Measurements from ENCODE around the gene ROBO4. TPM values are rescaled to one million over a fixed set of nuclear protein-coding genes. Genes with fewer than 3 reads are reported as not detected.
A peak's percentile ranks its signal among the peaks of the same experiment; 100 is the strongest.

ROBO4 gene
- 10 to 100 TPM in 2 of 4 donors, 1 to 10 TPM in 2; 5.6 to 18.1 (median 12.0) TPM for total RNA-seq

DNA sequence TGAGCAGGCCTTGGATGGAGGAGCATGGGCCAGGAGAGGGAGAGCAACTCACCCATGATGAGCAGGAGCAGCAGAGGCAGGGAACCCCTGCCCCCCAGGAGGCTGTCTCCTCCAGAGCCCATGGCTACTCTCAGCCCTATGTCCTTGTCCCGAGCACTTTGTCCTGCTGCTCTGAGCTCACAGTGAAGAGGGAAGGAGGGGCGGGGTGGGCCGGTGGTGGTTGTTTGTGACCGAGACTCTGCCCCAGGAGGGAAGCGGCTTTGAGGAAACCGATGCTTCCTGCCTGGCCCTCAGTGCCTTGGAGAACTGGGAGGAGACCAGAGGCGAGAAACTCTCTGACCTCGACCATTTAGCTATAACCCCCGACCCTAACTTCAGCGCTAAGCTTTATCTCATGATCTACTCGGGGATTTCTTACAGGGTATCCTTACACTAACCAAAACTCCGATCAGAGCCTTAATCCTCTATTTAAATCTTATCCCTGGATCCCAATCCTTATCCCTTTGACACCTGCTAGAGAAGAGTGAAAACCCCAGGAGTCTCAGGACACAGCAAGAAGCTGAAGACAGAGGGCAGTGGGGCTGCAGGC is at the start of gene ROBO4:
TSS of gene ROBO4 (minus strand) at position 192 of the 589 bp plus-strand sequence. CDS start at position 122, 70 bp downstream.
- H3K4me3 ChIP-seq (ENCODE audit: low read depth, poor library complexity, severe bottlenecking) = peak within 1 kb of the TSS; percentile 2
- intact Hi-C loops (cut with DNase I; ENCODE audit: low total_unique reads) = no loop called here
- no peak for TF ChIP-seq POLR2A (IDR thresholded peaks at IDR 0.05)
- TF ChIP-seq, protein P1, sequence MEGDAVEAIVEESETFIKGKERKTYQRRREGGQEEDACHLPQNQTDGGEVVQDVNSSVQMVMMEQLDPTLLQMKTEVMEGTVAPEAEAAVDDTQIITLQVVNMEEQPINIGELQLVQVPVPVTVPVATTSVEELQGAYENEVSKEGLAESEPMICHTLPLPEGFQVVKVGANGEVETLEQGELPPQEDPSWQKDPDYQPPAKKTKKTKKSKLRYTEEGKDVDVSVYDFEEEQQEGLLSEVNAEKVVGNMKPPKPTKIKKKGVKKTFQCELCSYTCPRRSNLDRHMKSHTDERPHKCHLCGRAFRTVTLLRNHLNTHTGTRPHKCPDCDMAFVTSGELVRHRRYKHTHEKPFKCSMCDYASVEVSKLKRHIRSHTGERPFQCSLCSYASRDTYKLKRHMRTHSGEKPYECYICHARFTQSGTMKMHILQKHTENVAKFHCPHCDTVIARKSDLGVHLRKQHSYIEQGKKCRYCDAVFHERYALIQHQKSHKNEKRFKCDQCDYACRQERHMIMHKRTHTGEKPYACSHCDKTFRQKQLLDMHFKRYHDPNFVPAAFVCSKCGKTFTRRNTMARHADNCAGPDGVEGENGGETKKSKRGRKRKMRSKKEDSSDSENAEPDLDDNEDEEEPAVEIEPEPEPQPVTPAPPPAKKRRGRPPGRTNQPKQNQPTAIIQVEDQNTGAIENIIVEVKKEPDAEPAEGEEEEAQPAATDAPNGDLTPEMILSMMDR (IDR thresholded peaks at IDR 0.05) = no peak
- WGBS, 2 donors = 48 to 68% methylated on average over 12 of the region's 12 CpGs
- DNase-seq (ENCODE audit: low spot score in 2 of 2) = peak in 1 of 2 donors; percentile 90

DNA sequence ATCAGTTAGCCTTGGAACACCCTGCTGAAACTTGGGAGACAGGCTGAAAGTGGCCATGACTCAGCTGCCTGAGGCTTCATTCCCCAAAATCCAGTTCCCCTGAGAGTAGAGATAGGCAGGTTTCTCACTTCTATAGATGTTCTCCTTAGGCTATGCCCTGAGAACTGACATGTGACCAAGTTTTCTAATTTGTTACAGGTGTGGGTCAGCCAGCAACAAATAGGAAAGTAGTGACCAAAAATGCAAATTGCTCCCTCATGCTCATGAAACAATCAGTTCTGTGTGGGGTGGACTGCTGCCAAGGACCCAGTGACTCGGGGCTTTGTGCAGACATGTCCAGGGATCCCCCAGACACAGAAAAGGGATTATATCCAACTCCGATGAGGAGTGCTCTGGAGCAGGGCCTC is 49.1 kb upstream of the ROBO4 start:
- no peak for TF ChIP-seq POLR2A (IDR thresholded peaks at IDR 0.05)
- TF ChIP-seq, protein P1 (IDR thresholded peaks at IDR 0.05) = no peak
- intact Hi-C loops (cut with DNase I; ENCODE audit: low total_unique reads) = no loop called here
- WGBS, 2 donors = 33 to 34% methylated on average over 2 of the region's 2 CpGs
- no peak for DNase-seq (ENCODE audit: low spot score in 2 of 2)
- no peak overlapping the region for H3K4me3 ChIP-seq (ENCODE audit: low read depth, poor library complexity, severe bottlenecking)

DNA sequence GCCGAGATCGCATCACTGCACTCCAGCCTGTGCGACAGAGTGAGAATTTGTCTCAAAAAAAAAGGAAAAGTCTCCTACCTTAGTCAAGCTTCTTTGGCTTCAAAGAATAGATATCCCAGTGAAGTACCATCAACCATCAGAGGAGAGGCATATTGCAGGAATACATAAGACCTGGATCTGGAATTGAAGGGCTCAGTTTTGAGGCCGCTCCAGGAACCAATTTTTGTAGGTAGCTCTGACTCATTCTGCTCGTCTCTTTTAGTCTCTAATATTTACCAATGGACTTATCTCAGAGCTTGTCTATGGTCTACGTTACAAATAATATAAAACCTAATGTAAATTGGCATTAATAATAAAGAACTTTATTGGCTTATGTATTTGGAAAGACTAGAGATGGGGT is 48.2 kb upstream of the ROBO4 start:
- no peak for DNase-seq (ENCODE audit: low spot score in 2 of 2)
- intact Hi-C loops (cut with DNase I; ENCODE audit: low total_unique reads) = no loop called here
- TF ChIP-seq POLR2A (IDR thresholded peaks at IDR 0.05) = no peak
- TF ChIP-seq, protein P1 (IDR thresholded peaks at IDR 0.05) = no peak
- H3K4me3 ChIP-seq (ENCODE audit: low read depth, poor library complexity, severe bottlenecking) = no peak overlapping the region
- WGBS, 2 donors = 78 to 92% methylated on average over 6 of the region's 6 CpGs

GRCh38 chr11:124944565-124944964 is 46.9 kb upstream of the ROBO4 start:
- DNase-seq (ENCODE audit: low spot score in 2 of 2) = no peak
- intact Hi-C loops (cut with DNase I; ENCODE audit: low total_unique reads) = loop anchor here (5.0 kb wide), 1 partner anchor 1588 kb away; no protein-coding TSS in a partner anchor
- WGBS, 2 donors = 60 to 78% methylated on average over 3 of the region's 3 CpGs
- H3K4me3 ChIP-seq (ENCODE audit: low read depth, poor library complexity, severe bottlenecking) = no peak overlapping the region
- TF ChIP-seq, protein P1 (IDR thresholded peaks at IDR 0.05) = no peak
- no peak for TF ChIP-seq POLR2A (IDR thresholded peaks at IDR 0.05)

DNA sequence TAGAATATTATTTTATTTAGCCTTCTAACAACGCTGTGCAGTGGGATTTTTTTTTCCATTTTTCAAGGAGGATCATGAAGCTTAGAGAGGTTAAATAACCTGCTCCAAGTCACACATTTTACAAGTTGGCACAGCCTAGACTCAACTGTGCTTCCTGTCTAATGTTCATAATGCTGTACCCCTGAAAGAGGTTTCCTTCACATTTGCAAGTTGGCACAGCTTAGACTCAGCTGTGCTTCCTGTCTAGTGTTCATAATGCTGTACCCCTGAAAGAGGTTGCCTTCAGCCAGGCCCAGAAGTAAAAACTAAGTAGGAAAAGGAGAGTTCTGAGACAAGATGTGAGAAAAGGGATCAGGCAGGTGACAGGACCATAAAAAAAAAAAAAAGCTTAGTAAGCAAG is 46.1 kb upstream of the ROBO4 start:
- no peak for DNase-seq (ENCODE audit: low spot score in 2 of 2)
- intact Hi-C loops (cut with DNase I; ENCODE audit: low total_unique reads) = loop anchor here (5.0 kb wide), 1 partner anchor 1589 kb away; no protein-coding TSS in a partner anchor
- WGBS, 2 donors = 33 to 78% methylated on average over 1 of the region's 1 CpG
- H3K4me3 ChIP-seq (ENCODE audit: low read depth, poor library complexity, severe bottlenecking) = no peak overlapping the region
- TF ChIP-seq POLR2A (IDR thresholded peaks at IDR 0.05) = no peak
- TF ChIP-seq, protein P1 (IDR thresholded peaks at IDR 0.05) = no peak

DNA sequence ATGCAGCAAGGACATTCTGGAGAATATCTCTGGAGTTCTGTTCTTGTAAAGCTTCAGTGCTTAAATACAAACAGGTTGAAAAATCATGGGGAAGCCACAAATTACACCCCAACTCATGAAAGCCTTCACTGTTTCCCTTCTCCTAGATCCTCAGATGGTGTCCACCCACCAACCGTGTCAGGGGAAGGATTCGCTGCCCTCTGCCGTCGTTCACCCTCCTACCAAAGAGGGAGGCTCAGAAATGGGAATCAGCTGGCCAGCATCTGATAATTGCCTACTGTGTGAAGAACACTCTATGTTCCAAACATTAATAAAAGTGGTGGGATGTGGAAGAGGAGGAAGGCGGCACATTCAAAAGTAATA is 45.6 kb upstream of the ROBO4 start:
- no peak for DNase-seq (ENCODE audit: low spot score in 2 of 2)
- WGBS, 2 donors = 60 to 79% methylated on average over 5 of the region's 5 CpGs
- intact Hi-C loops (cut with DNase I; ENCODE audit: low total_unique reads) = loop anchor here (5.0 kb wide), 1 partner anchor 1589 kb away; no protein-coding TSS in a partner anchor
- no peak overlapping the region for H3K4me3 ChIP-seq (ENCODE audit: low read depth, poor library complexity, severe bottlenecking)
- TF ChIP-seq, protein P1 (IDR thresholded peaks at IDR 0.05) = no peak
- no peak for TF ChIP-seq POLR2A (IDR thresholded peaks at IDR 0.05)

All from lower leg skin (tissue), 4 donors.